Tibial artery (tissue), 4 donors: Measurements from ENCODE around the gene CTNNA2.

Experiments used
- DNase-seq, 2 donors: peaks; one replicate each; pipeline ENCODE4 v3.0.0-alpha.2; 2019
- H3K27ac ChIP-seq, 2 donors: fragments of 200-600 bp; sonication (generic) in 1 of 2; 1 replicate in 1 of 2; 2 replicates in 1 of 2; pipeline ENCODE4 v1.5.1; 2018 to 2019; ENCODE audit warnings: mild to moderate bottlenecking in 1 of 2
- H3K27me3 ChIP-seq, 2 donors: fragments of 200-600 bp; sonication (generic) in 1 of 2; one replicate each; pipeline versions ENCODE4 v1.5.1 to v1.6.0; 2016 to 2019
- H3K36me3 ChIP-seq, 3 donors: fragments of 200-600 bp; sonication (generic) in 2 of 3; one replicate each; pipeline ENCODE4 v1.5.1; 2016 to 2019; ENCODE audit warnings: mild to moderate bottlenecking in 2 of 3
- H3K4me1 ChIP-seq, 4 donors: fragments of 200-600 bp; sonication (generic) in 2 of 4; 1 replicate in 3 of 4; 2 replicates in 1 of 4; pipeline ENCODE4 v1.5.1; 2016 to 2019
- H3K4me3 ChIP-seq, 2 donors: fragments of 200-600 bp; sonication (generic) in 1 of 2; 1 replicate in 1 of 2; 2 replicates in 1 of 2; pipeline ENCODE4 v1.5.1; 2018 to 2019; ENCODE audit warnings: mild to moderate bottlenecking in 2 of 2
- H3K9me3 ChIP-seq, 3 donors: fragments of 200-600 bp; sonication (generic) in 1 of 3; one replicate each; pipeline ENCODE4 v1.5.1; 2016 to 2019
- CTCF ChIP-seq, 2 experiments: fragments of 200-600 bp in 1 of 2; fragments of 450-650 bp in 1 of 2; IDR thresholded peaks; one replicate each; pipeline ENCODE4 v1.5.1; 2017 to 2019; ENCODE audit warnings: antibody characterized with exemption in 2 of 2, mild to moderate bottlenecking in 1 of 2, moderate library complexity in 1 of 2
- intact Hi-C: fragments of 100-400 bp; cut with DNase I; formaldehyde crosslinking; loops from one replicate; pipeline ENCODE4 v1.15.0; 2023; ENCODE audit warnings: low total_unique reads

Gene CTNNA2

GRCh38 chr2:80248146-80248545, 735.3 kb downstream of the CTNNA2 start:
- TF ChIP-seq CTCF (IDR thresholded peaks at IDR 0.05) = no peak
- intact Hi-C loops = no loop called here
- H3K27me3 ChIP-seq = no peaks in the 10 kb centered on the region

GRCh38 chr2:80252294-80252986, 739.6 kb downstream of the CTNNA2 start:
- no peak overlapping the region for H3K27ac ChIP-seq
- H3K4me1 ChIP-seq = no peaks in the 10 kb centered on the region
- intact Hi-C loops = no loop called here
- no peaks in the 10 kb centered on the region for H3K36me3 ChIP-seq
- no peaks in the 10 kb centered on the region for H3K27me3 ChIP-seq
- no peaks in the 10 kb centered on the region for H3K9me3 ChIP-seq
- DNase-seq = no peak
- no peak for TF ChIP-seq CTCF (IDR thresholded peaks at IDR 0.05)
- no peak overlapping the region for H3K4me3 ChIP-seq

More at GRCh38 chr2:80248146-80248545, 735.3 kb downstream of the CTNNA2 start:
- H3K27ac ChIP-seq = no peak overlapping the region
- no peaks in the 10 kb centered on the region for H3K9me3 ChIP-seq
- H3K36me3 ChIP-seq = no peaks in the 10 kb centered on the region
- DNase-seq = no peak
- no peak overlapping the region for H3K4me3 ChIP-seq
- H3K4me1 ChIP-seq = no peaks in the 10 kb centered on the region

- H3K9me3 ChIP-seq = no peaks in the 10 kb centered on the region
- no peak for DNase-seq
- H3K4me1 ChIP-seq = no peaks in the 10 kb centered on the region
- no peak for TF ChIP-seq CTCF (IDR thresholded peaks at IDR 0.05)
- H3K36me3 ChIP-seq = no peaks in the 10 kb centered on the region
- intact Hi-C loops = no loop called here
- no peak overlapping the region for H3K27ac ChIP-seq
- H3K4me3 ChIP-seq = no peak overlapping the region
- H3K27me3 ChIP-seq = no peaks in the 10 kb centered on the region
These were observed 743.3 kb downstream of the CTNNA2 start for GRCh38 chr2:80255918-80256781.

- Histone ChIP-seq H3K9me3 (no peaks in the 10 kb centered on the region), H3K4me3 (no peak overlapping the region), H3K27ac (no peak overlapping the region), H3K27me3 (no peaks in the 10 kb centered on the region), H3K36me3 (no peaks in the 10 kb centered on the region), H3K4me1 (no peaks in the 10 kb centered on the region)
- intact Hi-C loops = no loop called here
- DNase-seq = no peak
- TF ChIP-seq CTCF (IDR thresholded peaks at IDR 0.05) = no peak
These were observed 743.9 kb downstream of the CTNNA2 start for GRCh38 chr2:80256782-80257167.

GRCh38 chr2:80257450-80257849, 744.6 kb downstream of the CTNNA2 start:
- H3K4me1 ChIP-seq = no peaks in the 10 kb centered on the region
- intact Hi-C loops = no loop called here
- H3K27me3 ChIP-seq = no peaks in the 10 kb centered on the region
- no peaks in the 10 kb centered on the region for H3K9me3 ChIP-seq
- no peaks in the 10 kb centered on the region for H3K36me3 ChIP-seq
- H3K27ac ChIP-seq = no peak overlapping the region
- no peak for TF ChIP-seq CTCF (IDR thresholded peaks at IDR 0.05)
- H3K4me3 ChIP-seq = no peak overlapping the region
- no peak for DNase-seq
